Neural progenitor cell (in vitro differentiated cells): ENCODE data around the gene EPB41L3. TPM values are rescaled to one million over a fixed set of nuclear protein-coding genes. Genes with fewer than 3 reads are reported as not detected.

ENCODE experiments used
- DNase-seq: peaks from one replicate; pipeline ENCODE4 v3.0.0-alpha.2; 2016; ENCODE audit warnings: low spot score
- H2AFZ ChIP-seq: fragments of 200-600 bp; sonication (generic); replicated peaks from 2 replicates; pipeline ENCODE4 v1.6.1; 2016; ENCODE audit warnings: antibody characterized with exemption
- H3F3A ChIP-seq: fragments of 200-600 bp; sonication (generic); 2 replicates; pipeline ENCODE4 v1.6.1; 2016; ENCODE audit warnings: antibody characterized with exemption, low read depth
- H3K27ac ChIP-seq: fragments of 200-600 bp; sonication (generic); 2 replicates; pipeline ENCODE4 v1.5.1; 2016; ENCODE audit warnings: mild to moderate bottlenecking
- H3K27me3 ChIP-seq: fragments of 200-600 bp; sonication (generic); 2 replicates; pipeline ENCODE4 v1.6.1; 2016; ENCODE audit warnings: mild to moderate bottlenecking, moderate library complexity
- H3K36me3 ChIP-seq: fragments of 200-600 bp; sonication (generic); 2 replicates; pipeline ENCODE4 v1.5.1; 2016
- H3K4me1 ChIP-seq: fragments of 200-600 bp; sonication (generic); 2 replicates; pipeline ENCODE4 v1.6.1; 2016; ENCODE audit warnings: mixed run types
- H3K4me2 ChIP-seq: fragments of 200-600 bp; sonication (generic); 2 replicates; pipeline ENCODE4 v1.6.1; 2016
- H3K4me3 ChIP-seq: fragments of 200-600 bp; sonication (generic); 2 replicates; pipeline ENCODE4 v1.5.1; 2016
- H3K79me2 ChIP-seq: fragments of 200-600 bp; sonication (generic); 2 replicates; pipeline ENCODE4 v1.6.1; 2016; ENCODE audit warnings: low read depth
- H3K9ac ChIP-seq: fragments of 200-600 bp; sonication (generic); 2 replicates; pipeline ENCODE4 v1.6.1; 2016
- H3K9me3 ChIP-seq: fragments of 200-600 bp; sonication (generic); 2 replicates; pipeline ENCODE4 v1.5.1; 2016; ENCODE audit warnings: low read depth
- H4K20me1 ChIP-seq: fragments of 200-600 bp; sonication (generic); 2 replicates; pipeline ENCODE4 v1.6.1; 2016; ENCODE audit warnings: low read depth
- H3K27ac Mint-ChIP-seq: 3 replicates; pipeline ENCODE4 v1.8.0; 2021; ENCODE audit warnings: mixed read lengths
- H3K27me3 Mint-ChIP-seq: 2 replicates; pipeline ENCODE4 v1.8.0; 2022; ENCODE audit warnings: low read depth, mild to moderate bottlenecking, inconsistent platforms, moderate library complexity, mixed read lengths; ENCODE audit not compliant: insufficient read depth
- H3K36me3 Mint-ChIP-seq: 3 replicates; pipeline ENCODE4 v1.8.0; 2021; ENCODE audit warnings: mixed read lengths
- H3K4me1 Mint-ChIP-seq: 3 replicates; pipeline ENCODE4 v1.8.0; 2021; ENCODE audit warnings: mixed read lengths
- H3K4me3 Mint-ChIP-seq: 3 replicates; pipeline ENCODE4 v1.8.0; 2021; ENCODE audit warnings: mild to moderate bottlenecking, moderate library complexity, mixed read lengths
- H3K9me3 Mint-ChIP-seq: 3 replicates; pipeline ENCODE4 v1.8.0; 2020; ENCODE audit warnings: mixed read lengths
- EZH2 ChIP-seq: fragments of 200-600 bp; sonication (generic); IDR thresholded peaks from 2 replicates; pipeline ENCODE4 v1.6.1; 2017; ENCODE audit warnings: antibody characterized with exemption, mild to moderate bottlenecking, moderate library complexity
- EZH2phosphoT487 ChIP-seq: fragments of 200-600 bp; sonication (generic); IDR thresholded peaks from 2 replicates; pipeline ENCODE4 v1.6.1; 2017; ENCODE audit warnings: antibody characterized with exemption
- total RNA-seq: library from RNA; depleted of rRNA; stranded (reverse); fragments of >200 nt; gene quantifications from 2 replicates; pipeline ENCODE4 v1.2.3, GENCODE V29; 2015; ENCODE audit warnings: low replicate concordance
- TF ChIP-seq, protein P1 (sequence below): fragments of 200-600 bp; sonication (generic); IDR thresholded peaks from 2 replicates; pipeline ENCODE4 v1.5.1; 2017; ENCODE audit warnings: antibody characterized with exemption, mild to moderate bottlenecking

EPB41L3 gene
- total RNA-seq, 1 donor from 2014 or later, result 8.6 TPM

DNA sequence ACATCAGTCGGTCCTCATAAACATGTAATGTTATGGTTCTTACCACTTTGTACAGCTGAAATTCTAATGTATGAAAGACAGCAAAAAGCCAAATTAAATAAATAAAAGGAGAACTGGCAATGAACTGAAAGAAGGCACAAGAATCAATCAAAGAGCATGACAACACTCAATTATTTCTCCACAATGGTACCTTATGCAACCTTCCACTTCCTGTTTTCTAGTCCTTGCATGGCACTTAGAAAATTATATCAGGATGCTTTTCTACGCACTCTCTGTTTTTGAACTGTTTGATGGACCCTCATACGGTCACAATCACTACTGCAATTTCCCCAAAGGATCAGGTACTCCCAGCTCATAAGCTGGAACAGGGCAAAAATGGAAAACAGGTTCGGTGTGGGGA is 81.6 kb downstream of the EPB41L3 start:
- Mint-ChIP-seq H3K4me3 (no peak overlapping the region), H3K27ac (no peak overlapping the region), H3K36me3 (no peaks in the 10 kb centered on the region), H3K4me1 (peaks cover 18% of the 10 kb centered on the region), H3K27me3 (no peaks in the 10 kb centered on the region), H3K9me3 (no peaks in the 10 kb centered on the region)
- no peaks in the 10 kb centered on the region for H3K79me2 ChIP-seq
- no peak overlapping the region for H3K4me3 ChIP-seq
- no peaks in the 10 kb centered on the region for H3K9me3 ChIP-seq
- H3K27me3 ChIP-seq, result no peaks in the 10 kb centered on the region
- peaks cover 1% of the 10 kb centered on the region for H3K4me1 ChIP-seq
- H3K27ac ChIP-seq, result no peak overlapping the region
- H3F3A ChIP-seq, result peaks cover under 1% of the 10 kb centered on the region
- DNase-seq, result no peak
- no peak overlapping the region for H3K9ac ChIP-seq
- H3K4me2 ChIP-seq, result no peak overlapping the region
- H4K20me1 ChIP-seq, result no peaks in the 10 kb centered on the region
- no peak overlapping the region for H2AFZ ChIP-seq
- TF ChIP-seq EZH2phosphoT487 (no peak), EZH2 (no peak)
- TF ChIP-seq, protein P1, sequence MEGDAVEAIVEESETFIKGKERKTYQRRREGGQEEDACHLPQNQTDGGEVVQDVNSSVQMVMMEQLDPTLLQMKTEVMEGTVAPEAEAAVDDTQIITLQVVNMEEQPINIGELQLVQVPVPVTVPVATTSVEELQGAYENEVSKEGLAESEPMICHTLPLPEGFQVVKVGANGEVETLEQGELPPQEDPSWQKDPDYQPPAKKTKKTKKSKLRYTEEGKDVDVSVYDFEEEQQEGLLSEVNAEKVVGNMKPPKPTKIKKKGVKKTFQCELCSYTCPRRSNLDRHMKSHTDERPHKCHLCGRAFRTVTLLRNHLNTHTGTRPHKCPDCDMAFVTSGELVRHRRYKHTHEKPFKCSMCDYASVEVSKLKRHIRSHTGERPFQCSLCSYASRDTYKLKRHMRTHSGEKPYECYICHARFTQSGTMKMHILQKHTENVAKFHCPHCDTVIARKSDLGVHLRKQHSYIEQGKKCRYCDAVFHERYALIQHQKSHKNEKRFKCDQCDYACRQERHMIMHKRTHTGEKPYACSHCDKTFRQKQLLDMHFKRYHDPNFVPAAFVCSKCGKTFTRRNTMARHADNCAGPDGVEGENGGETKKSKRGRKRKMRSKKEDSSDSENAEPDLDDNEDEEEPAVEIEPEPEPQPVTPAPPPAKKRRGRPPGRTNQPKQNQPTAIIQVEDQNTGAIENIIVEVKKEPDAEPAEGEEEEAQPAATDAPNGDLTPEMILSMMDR, result no peak
- no peaks in the 10 kb centered on the region for H3K36me3 ChIP-seq

DNA sequence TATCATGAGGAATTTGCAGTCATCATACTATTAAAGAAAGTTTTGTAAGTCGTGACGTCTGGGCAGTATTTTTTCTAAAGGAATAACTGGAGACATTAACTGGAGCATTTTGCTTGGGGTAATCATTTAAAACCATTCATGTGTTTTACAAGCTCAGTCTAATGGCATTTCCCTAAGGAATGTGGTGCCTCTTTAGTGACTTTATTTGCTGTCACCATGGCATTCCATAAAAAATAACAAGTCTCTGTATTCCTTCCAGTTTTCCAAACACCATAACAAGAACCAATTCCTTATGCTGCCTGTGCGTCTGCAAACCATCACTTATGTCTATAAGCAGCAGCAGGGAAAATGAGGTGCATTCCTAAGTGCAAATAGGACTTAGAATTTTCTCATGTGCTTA is 82.8 kb downstream of the EPB41L3 start:
- H3K79me2 ChIP-seq, result no peaks in the 10 kb centered on the region
- no peak overlapping the region for H3K9ac ChIP-seq
- no peak overlapping the region for H3K27ac Mint-ChIP-seq
- TF ChIP-seq EZH2 (no peak), EZH2phosphoT487 (no peak)
- TF ChIP-seq, protein P1, result no peak
- H3F3A ChIP-seq, result peaks cover 6% of the 10 kb centered on the region
- H4K20me1 ChIP-seq, result no peaks in the 10 kb centered on the region
- H3K4me2 ChIP-seq, result no peak overlapping the region
- H3K27me3 ChIP-seq, result no peaks in the 10 kb centered on the region
- H3K36me3 Mint-ChIP-seq, result no peaks in the 10 kb centered on the region
- H3K4me3 ChIP-seq, result no peak overlapping the region
- no peak overlapping the region for H3K4me3 Mint-ChIP-seq
- no peak for DNase-seq
- H2AFZ ChIP-seq, result no peak overlapping the region
- no peaks in the 10 kb centered on the region for H3K9me3 ChIP-seq
- H3K27me3 Mint-ChIP-seq, result no peaks in the 10 kb centered on the region
- H3K27ac ChIP-seq, result no peak overlapping the region
- peaks cover 7% of the 10 kb centered on the region for H3K4me1 ChIP-seq
- no peaks in the 10 kb centered on the region for H3K9me3 Mint-ChIP-seq
- H3K36me3 ChIP-seq, result no peaks in the 10 kb centered on the region
- peaks cover 30% of the 10 kb centered on the region for H3K4me1 Mint-ChIP-seq

DNA sequence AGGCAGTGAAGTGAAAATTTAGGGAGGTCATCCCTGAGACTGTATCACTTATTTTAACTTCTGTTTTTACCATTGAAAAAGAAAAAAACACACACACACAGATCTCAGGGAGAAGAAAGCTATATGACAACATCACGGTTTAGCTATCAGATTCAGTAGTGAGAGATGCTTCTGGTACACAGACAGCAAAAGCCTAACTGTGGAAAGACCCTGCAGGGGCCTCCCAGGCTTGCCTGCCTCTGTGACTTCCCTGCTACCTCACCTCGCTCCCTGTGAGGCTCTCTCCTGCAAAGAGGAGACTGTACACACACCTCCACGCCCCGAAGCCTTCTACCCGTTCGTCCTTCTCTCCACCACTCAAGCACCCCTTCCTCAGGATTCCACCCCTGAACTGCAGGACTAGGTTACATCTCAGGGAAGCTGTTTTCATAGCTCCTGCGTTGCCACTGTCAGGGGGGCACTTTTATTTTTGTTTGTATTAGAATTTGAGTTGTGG is 86.3 kb downstream of the EPB41L3 start:
- Histone ChIP-seq H3F3A (peaks cover 6% of the 10 kb centered on the region), H3K4me1 (peaks cover 7% of the 10 kb centered on the region), H3K36me3 (no peaks in the 10 kb centered on the region), H3K27me3 (no peaks in the 10 kb centered on the region), H2AFZ (no peak overlapping the region), H3K4me3 (no peak overlapping the region), H3K27ac (no peak overlapping the region), H3K9me3 (no peaks in the 10 kb centered on the region), H3K4me2 (peak overlapping the region; percentile 65), H3K79me2 (no peaks in the 10 kb centered on the region), H4K20me1 (no peaks in the 10 kb centered on the region), H3K9ac (no peak overlapping the region)
- TF ChIP-seq, protein P1, result no peak
- TF ChIP-seq EZH2, result no peak
- no peak for TF ChIP-seq EZH2phosphoT487
- Mint-ChIP-seq H3K36me3 (no peaks in the 10 kb centered on the region), H3K27me3 (no peaks in the 10 kb centered on the region), H3K27ac (no peak overlapping the region), H3K4me1 (peaks cover 29% of the 10 kb centered on the region), H3K4me3 (no peak overlapping the region), H3K9me3 (no peaks in the 10 kb centered on the region)
- no peak for DNase-seq
